HG03442 (cell line): ENCODE measurements around the gene PIK3R5.
"Not testable (repeated sequence)": the region's sequence is repeated elsewhere in the genome, so short reads cannot be mapped to it uniquely, and the experiment has no call there.

Source experiments
- ATAC-seq: cut with Tn5 transposase; IDR thresholded peaks from one replicate; pipeline ENCODE4 v1.9.1; 2021; ENCODE audit warnings: mild to moderate bottlenecking, moderate library complexity; ENCODE audit not compliant: unreplicated experiment

The PIK3R5 gene

DNA sequence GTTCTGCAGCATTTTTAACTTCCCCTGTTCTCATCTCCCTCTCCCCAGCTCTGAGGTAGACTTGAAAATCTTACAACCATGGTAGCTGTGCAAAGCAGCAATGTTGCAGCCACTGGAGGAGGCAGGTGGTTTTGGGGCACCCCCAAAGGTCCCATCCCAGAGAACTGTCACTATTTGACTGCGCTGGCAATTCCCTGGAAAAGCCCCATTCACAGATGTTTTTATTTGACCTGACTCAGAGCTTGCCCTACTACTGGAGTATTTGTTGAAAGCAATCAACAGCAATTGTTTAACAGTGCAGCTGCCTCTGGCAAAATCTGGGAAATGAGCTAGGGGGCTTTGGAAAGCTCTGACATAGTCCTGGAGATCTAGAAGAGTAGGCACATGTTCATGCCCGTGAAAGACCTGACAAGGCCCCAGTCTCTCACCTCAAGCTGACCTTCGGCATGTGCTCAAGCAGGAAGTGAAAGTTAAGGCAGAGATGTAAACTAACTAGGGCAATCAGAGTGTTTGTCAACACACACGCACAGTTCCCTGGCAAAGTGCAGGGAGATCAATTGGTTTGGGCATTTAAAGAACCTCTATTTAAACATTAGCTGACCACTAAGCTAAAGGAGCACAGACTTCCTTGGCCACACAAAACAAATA is 19.7 kb upstream of the PIK3R5 start:
- ATAC-seq: no peak

DNA sequence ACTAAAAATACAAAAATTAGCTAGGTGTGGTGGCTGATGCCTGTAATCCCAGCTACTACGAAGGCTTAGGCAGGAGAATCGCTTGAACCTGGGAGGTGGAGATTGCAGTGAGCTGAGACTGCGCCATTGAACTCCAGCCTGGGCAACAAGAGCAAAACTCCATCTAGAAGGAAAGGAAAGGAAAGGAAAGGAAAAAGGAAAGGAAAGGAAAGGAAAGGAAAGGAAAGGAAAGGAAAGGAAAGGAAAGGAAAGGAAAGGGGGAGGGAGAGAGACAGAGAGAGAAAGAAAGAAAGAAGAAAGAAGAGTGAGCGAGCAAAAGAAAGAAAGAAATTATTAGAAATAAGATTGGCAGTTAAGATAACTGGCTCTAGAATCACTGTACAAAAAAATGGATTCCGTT is 18.7 kb upstream of the PIK3R5 start:
- not testable (repeated sequence) for ATAC-seq

- ATAC-seq: no peak
Measured at GRCh38 chr17:8981443-8981842, 15.9 kb upstream of the PIK3R5 start.

- no peak for ATAC-seq
Measured at GRCh38 chr17:8979715-8980114, 14.2 kb upstream of the PIK3R5 start.

DNA sequence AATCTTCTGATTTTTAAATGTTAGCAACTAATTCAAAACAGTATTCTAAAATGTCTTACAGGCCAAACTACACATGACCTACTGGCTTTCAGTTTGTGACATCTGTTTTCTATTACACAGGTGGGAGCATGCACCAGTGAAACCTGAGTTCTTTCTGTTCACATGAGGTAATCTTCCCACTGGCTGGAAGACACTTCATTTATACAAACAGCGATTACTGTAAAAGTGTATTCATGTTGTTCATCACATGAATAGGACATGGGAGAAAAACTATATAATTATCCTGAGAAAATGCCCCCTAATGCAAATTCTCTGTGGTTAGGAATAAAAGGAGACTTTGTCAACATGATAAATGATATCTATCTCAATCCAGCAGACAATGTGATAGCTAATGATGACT is 11.1 kb upstream of the PIK3R5 start:
- ATAC-seq: no peak

- ATAC-seq: no peak
Measured at GRCh38 chr17:8975091-8975725, 9.7 kb upstream of the PIK3R5 start.

- no peak for ATAC-seq
Measured at GRCh38 chr17:8969901-8970300, 4.4 kb upstream of the PIK3R5 start.

GRCh38 chr17:8968503-8968902 is 3.0 kb upstream of the PIK3R5 start:
- ATAC-seq: no peak

DNA sequence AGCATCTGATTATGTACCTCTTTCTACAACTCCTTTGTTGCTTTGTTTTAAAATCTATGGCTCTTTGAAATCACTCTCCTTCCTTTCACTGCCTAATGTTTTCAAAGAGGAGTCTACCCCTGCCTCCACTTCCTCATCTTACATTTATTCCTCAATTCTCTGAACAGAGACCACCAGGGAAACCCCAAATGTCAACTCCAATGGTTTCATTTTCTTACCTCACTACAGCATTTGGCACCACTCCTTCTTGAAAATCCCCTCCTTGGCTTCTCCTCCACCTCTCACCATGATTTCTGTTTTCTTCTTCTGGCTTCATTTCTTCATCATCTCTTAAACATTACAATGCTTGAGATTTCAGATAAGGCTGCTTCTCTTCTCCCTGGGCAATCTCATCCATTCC is 2.4 kb upstream of the PIK3R5 start:
- ATAC-seq: no peak

DNA sequence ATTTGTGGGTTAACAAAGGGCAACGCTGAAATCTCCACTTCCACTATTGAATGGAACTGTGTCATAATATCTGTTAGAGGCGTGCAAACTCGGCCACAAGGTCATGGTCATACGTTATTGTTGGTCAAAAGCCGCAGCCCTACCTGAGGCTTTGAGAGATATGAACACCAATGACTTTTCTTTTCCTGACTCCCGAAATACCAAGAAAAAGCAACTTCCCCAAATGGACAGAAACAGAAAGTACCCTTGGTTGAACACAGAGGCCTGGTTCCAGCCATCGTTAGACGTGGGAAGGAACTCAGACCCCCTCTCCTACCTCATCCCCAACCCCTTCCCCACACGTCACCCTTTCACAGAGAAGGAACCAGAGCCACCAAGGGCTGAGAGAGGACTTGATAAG is 1.4 kb upstream of the PIK3R5 start:
- ATAC-seq: no peak

GRCh38 chr17:8964801-8965393 is 610 bp downstream of the PIK3R5 start:
- peak; percentile 19 for ATAC-seq

- ATAC-seq: no peak
Measured at GRCh38 chr17:8963647-8964258, 1.8 kb downstream of the PIK3R5 start.

DNA sequence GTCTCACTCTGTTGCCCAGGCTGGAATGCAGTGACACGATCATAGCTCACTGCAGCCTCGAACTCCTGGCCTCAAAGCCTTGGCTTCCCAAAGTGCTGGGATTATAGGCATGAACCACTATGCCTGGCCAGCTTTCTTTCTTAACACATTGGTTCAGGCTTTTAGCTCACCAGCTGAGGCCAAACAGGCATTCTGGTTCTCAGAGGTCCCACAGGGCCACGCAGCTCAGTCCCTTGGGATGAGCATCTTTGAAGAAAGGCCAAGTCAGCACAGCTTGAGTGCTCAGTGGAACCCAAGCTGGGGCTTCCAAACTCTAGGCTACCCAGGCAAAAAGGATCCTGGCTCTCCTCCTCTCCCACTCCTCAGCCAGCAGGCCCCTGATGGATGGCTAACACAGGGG is 2.5 kb downstream of the PIK3R5 start:
- no peak for ATAC-seq

DNA sequence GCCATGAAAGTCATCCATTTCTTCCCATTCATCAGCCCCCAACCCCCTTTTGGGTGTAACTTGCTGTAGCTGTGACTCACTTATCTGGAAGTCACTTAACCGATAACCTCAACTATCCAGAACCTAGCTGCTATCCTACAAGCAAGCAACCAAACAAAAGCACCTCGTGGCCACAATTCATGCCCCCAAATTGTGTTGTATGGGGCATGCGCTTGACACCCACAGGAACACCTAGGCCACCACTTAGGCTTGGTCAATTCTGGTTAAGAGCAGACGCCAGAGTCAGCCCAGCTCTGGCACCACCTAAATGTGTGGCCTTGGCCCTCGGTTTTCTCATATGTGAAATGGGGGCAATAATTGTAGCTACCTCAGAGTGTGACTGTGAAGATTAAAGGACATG is 3.7 kb downstream of the PIK3R5 start:
- ATAC-seq: no peak

GRCh38 chr17:8960325-8961140 is 5.0 kb downstream of the PIK3R5 start:
- no peak for ATAC-seq

GRCh38 chr17:8959312-8959918 is 6.1 kb downstream of the PIK3R5 start:
- no peak for ATAC-seq

GRCh38 chr17:8957721-8958120 is 7.8 kb downstream of the PIK3R5 start:
- no peak for ATAC-seq

GRCh38 chr17:8956465-8956902 is 9.0 kb downstream of the PIK3R5 start:
- ATAC-seq: peak; percentile 55

DNA sequence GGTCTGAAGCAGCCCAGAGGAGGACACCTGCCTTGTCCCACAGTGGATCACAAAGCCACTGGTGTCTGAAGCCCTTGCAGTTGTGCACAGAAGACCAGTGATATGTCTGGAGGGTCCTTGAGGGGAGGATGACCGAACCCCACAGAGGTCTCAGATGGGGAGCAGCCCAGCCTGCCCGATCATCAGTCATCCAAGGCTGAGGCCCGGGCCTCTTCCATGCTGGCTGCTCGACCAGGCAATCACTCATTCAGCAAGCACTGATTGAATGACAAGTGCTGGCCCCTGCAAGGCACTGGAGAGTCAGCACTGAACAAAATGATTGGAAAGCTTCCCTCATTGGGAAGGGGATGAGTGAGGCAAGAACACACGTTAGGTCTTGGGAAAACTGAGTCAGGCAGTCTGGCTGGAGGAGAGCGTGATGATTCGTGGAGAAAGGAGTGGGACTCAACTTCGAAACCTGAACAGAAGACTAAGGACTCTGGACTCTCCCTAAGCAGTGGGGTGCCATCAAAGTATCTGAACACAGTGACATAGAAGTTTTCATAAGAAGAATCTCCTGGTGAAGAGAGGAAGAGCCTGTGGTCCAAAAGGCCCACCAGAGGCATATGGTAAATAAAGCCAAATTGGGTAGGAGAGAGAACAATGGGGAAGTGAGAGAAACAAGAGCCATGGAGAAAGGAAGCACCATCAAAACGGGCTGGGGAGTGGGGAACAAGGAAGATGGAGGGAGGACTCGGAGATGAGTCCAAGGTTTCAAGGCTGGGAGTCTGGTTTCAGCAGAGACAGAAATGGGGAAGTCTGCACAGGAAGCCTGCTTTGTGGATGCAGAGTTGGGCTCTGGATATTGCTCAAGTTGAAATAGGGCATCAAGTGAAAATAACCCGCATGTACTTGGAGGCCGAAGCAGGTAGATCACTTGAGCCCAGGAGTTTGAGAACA is 10.2 kb downstream of the PIK3R5 start:
- ATAC-seq: no peak

DNA sequence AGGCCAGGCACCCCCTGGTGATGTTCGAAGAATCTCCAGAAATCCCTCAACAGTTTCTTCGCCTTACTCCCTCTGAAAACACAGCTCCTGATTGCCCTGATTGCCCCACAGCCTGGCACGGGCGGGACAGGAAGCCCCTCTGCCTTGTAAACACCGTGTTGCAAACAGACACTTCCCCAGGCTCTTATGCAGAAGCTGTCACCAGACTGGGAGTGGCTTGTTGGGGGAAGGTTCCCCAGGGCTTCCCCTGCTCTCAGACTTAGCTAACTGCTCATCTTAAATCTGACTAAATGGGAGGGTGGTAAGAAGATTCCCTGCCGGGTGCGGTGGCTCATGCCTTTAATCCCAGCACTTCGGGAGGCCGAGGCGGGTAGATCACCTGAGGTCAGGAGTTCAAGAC is 11.2 kb downstream of the PIK3R5 start:
- peak; percentile 38 for ATAC-seq
